Astrocyte of the spinal cord (primary cell): ENCODE measurements around the gene DOCK7.

ENCODE experiments used
- DNase-seq: peaks from one replicate; pipeline ENCODE4 v3.0.0; 2011; ENCODE audit warnings: low read depth, low spot score
- H3K4me3 ChIP-seq: 2 replicates; pipeline ENCODE4 v1.5.1; 2011; ENCODE audit warnings: low read depth, mild to moderate bottlenecking, low read length, moderate library complexity
- CTCF ChIP-seq: IDR thresholded peaks from 2 replicates; pipeline ENCODE4 v1.5.1; 2012; ENCODE audit warnings: low read depth, mild to moderate bottlenecking, low read length, inconsistent platforms
- in situ Hi-C: cut with HindIII; loops from 2 replicates; pipeline ENCODE4 v1.10.0; 2017; ENCODE audit warnings: low sequenced_read_pairs

Gene DOCK7

GRCh38 chr1:62687903-62688686 lies at the start of gene DOCK7:
TSS of gene DOCK7 (minus strand) at chr1:62688386. CDS start at chr1:62688264, 122 bp downstream.
- peak; percentile 82 for DNase-seq
- TF ChIP-seq CTCF = no peak
- peak within 1 kb of the TSS; percentile 77 for H3K4me3 ChIP-seq
- in situ Hi-C loops = no loop called here

DNA sequence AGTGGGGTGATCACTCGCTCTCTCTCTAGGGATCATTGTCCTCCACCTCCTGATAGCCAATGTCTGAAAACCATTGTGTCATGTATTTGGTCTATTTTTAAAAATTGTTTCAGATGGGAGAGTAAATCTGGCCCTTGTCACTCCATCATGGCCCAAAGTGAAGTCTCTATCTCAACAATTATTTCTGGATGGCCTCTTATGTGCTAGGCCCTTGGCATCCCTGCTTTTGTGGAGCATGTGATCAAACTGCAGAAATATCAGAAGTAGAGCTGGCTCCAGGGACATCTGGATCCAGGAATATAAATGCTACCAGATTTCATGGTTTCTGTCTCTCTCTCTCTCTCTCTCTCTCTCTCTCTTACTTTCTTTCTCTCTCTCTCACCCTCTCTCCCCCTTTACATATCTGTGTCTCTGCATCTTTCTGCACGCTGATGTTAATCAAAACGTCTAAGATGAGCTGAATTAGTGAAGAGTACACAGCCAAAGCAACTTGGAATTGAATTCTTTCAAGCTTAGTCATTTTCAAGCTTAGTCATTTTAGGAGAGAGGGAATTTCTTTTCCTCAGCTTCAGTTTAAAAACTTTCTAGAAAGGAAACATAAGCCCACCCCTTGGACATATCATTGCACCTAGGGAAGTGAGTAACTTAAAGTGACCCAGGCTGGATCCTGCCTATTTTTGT lies 47.4 kb upstream of the DOCK7 start:
- in situ Hi-C loops = no loop called here
- peak; percentile 52 for DNase-seq

DNA sequence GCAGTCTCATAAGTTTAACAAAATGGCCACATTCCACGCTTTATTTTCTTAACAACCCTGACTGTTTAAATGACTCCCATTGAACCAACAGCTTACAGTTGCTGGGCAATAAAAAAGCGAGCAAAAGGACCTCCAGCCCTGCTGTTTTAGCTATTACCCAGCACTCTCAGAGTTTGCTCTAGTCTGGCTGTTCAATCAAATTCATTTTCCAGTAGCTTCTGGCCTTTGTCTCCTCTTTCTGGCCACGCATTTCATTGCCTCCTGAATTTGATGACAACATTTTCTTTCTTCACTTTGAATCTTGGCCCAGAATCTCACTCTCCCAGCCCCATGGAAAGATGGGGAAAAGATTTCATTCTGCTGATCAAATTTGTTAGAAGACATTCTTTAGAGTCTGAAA lies 44.1 kb upstream of the DOCK7 start:
- TF ChIP-seq CTCF = no peak
- in situ Hi-C loops = no loop called here
- no peak overlapping the region for H3K4me3 ChIP-seq
- DNase-seq = no peak

More for the DNA sequence above, 47.4 kb upstream of the DOCK7 start:
- TF ChIP-seq CTCF = no peak
- no peak overlapping the region for H3K4me3 ChIP-seq

- H3K4me3 ChIP-seq = no peak overlapping the region
Measured at GRCh38 chr1:62728963-62729362, 40.8 kb upstream of the DOCK7 start.

DNA sequence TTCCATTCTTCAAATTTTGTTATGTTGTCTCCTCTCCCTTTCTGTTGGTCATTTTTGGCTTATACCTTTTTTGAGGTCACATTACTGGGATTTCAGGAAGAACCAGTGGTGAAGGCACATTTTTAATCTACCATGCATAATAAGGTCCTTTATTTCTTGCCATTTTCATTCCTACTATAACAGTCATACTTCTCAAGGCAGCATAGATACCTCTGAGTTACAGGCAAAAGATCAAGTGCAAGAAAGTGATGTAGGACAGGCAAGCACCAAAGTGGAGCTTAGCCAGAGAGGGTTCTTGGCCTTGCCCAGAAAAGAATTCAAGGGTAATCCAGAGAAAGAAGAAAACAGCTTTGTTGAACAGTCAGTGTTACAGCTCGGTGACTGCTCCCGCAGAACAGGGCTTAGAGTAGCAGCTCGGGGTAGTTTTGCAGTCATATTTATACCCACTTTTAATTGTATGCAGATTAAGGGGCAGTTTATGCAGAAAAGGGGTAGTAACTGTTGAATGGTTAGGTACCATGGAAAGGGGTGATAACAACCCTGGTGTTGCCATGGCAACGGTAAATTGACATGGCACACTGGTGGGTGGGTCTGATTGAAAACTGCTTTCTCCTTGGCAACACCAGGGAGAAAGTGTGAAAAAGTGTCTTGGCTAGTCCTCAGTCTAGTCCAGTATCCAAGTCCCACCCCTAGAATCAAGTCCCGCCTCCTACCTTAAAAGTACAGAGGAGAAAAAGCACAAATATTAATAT lies 39.6 kb upstream of the DOCK7 start:
- no peak overlapping the region for H3K4me3 ChIP-seq
- DNase-seq = peak; percentile 3
- TF ChIP-seq CTCF = no peak
- in situ Hi-C loops = no loop called here

More at GRCh38 chr1:62728963-62729362, 40.8 kb upstream of the DOCK7 start:
- in situ Hi-C loops = no loop called here
- DNase-seq = no peak
- no peak for TF ChIP-seq CTCF

DNA sequence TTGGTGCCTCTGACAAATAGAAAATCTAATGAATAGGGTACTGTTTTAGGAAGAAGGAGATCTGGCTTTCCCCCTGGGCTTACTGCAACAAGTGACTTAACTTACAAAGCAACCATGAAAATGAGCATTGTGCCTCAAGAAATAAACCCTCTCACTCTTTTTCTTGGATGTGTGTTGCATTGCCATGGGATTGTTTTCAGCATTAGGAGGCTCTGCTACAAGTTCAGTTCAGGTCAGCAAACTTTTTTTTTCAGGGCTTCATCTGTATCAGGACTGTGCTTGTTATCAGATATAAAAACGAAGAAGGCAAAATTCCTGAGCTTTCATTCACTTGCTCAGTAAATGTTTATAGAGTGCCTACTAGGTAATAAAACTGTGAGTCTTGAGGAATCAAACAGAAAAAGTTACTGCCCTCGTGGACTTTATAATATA lies 37.8 kb upstream of the DOCK7 start:
- no peak overlapping the region for H3K4me3 ChIP-seq
- DNase-seq = peak; percentile 2
- in situ Hi-C loops = no loop called here
- TF ChIP-seq CTCF = no peak
